ENCODE measurements around the gene ELL2. TPM values are rescaled to one million over a fixed set of nuclear protein-coding genes. Genes with fewer than 3 reads are reported as not detected.

ELL2 gene
- polyA plus RNA-seq, 1 experiment = 58.9 TPM

DNA sequence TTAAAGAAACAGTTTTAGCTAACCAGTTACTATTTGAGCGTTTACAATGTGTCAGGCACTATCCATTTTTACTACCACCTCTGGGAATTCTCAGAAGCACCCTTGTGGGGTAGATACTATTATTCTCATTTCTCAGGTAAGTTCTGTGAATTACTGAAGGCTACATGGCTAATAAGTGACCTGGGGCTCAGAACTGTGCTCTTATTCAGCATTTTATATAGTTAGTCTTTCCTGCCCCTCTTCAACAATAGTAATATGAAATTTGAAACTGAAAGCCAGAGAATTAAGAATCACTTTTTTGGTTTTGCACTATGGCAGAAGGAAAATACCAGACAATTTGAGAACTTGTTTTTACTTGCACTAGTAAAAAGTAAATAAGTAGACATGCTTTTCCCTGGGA lies 11.8 kb downstream of the ELL2 start:
- no peak for DNase-seq (ENCODE audit: low read depth)
- CTCF ChIA-PET = interaction anchor here (0.6 to 0.8 kb wide), 2 partner anchors 38 to 73 kb away, joined by 3 read pairs; no protein-coding TSS in a partner anchor
- Histone ChIP-seq H3K36me3 (ENCODE audit: control insufficient read depth, insufficient read depth, low read length) (peaks cover 4% of the 10 kb centered on the region), H3K27me3 (ENCODE audit: control insufficient read depth, insufficient read depth, low read length) (no peaks in the 10 kb centered on the region), H3K4me3 (ENCODE audit: low read depth, low read length) (no peak overlapping the region)
- no peak for TF ChIP-seq CTCF (IDR thresholded peaks at IDR 0.05; ENCODE audit: insufficient read depth, low read depth, low read length)
- POLR2A ChIA-PET = no interaction called here

GRCh38 chr5:95948631-95949030 lies 13.0 kb downstream of the ELL2 start:
- ChIA-PET POLR2A (interaction anchor here (0.6 to 0.7 kb wide), 2 partner anchors 17 to 82 kb away, joined by 3 to 9 read pairs; no protein-coding TSS in a partner anchor), CTCF (interaction anchor here (0.8 to 1.1 kb wide), 3 partner anchors 11 to 392 kb away, joined by 3 to 5 read pairs (median 3); no protein-coding TSS in a partner anchor)
- H3K27me3 ChIP-seq (ENCODE audit: control insufficient read depth, insufficient read depth, low read length) = no peaks in the 10 kb centered on the region
- H3K4me3 ChIP-seq (ENCODE audit: low read depth, low read length) = no peak overlapping the region
- peaks cover 6% of the 10 kb centered on the region for H3K36me3 ChIP-seq (ENCODE audit: control insufficient read depth, insufficient read depth, low read length)
- TF ChIP-seq CTCF (IDR thresholded peaks at IDR 0.05; ENCODE audit: insufficient read depth, low read depth, low read length) = no peak
- no peak for DNase-seq (ENCODE audit: low read depth)

DNA sequence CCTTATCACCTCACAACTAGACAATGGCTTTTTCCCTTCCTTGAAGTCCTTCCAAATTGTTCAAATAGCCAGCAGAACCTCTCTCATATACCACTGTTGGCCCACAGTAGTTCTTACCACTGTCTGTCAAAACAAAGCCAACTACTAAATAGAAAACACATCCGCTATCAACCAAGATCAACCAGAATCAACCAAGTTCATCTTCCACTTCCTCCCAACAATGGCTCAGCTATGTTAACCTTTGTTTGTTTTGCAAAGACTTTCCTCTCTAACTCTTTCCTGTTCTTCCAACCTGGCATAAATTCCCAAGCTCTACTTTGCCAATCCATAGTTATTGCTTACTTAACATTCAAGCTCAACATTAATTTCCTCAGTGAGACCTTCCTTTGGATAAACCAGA lies 15.2 kb downstream of the ELL2 start:
- ChIA-PET CTCF (no interaction called here), POLR2A (interaction anchor here (0.6 to 0.7 kb wide), 2 partner anchors 14 to 74 kb away, joined by 3 to 7 read pairs; no protein-coding TSS in a partner anchor)
- DNase-seq (ENCODE audit: low read depth) = no peak
- TF ChIP-seq CTCF (IDR thresholded peaks at IDR 0.05; ENCODE audit: insufficient read depth, low read depth, low read length) = no peak
- H3K36me3 ChIP-seq (ENCODE audit: control insufficient read depth, insufficient read depth, low read length) = peaks cover 5% of the 10 kb centered on the region; the same call in 1 of the 2 replicates
- no peaks in the 10 kb centered on the region for H3K27me3 ChIP-seq (ENCODE audit: control insufficient read depth, insufficient read depth, low read length)
- no peak overlapping the region for H3K4me3 ChIP-seq (ENCODE audit: low read depth, low read length)

GRCh38 chr5:95942968-95943367 lies 18.7 kb downstream of the ELL2 start:
- TF ChIP-seq CTCF (IDR thresholded peaks at IDR 0.05; ENCODE audit: insufficient read depth, low read depth, low read length) = no peak
- H3K36me3 ChIP-seq (ENCODE audit: control insufficient read depth, insufficient read depth, low read length) = peaks cover 6% of the 10 kb centered on the region
- no peak overlapping the region for H3K4me3 ChIP-seq (ENCODE audit: low read depth, low read length)
- no peak for DNase-seq (ENCODE audit: low read depth)
- no peaks in the 10 kb centered on the region for H3K27me3 ChIP-seq (ENCODE audit: control insufficient read depth, insufficient read depth, low read length)
- POLR2A ChIA-PET = interaction anchor here (0.9 kb wide), 1 partner anchor 216 kb away, joined by 3 read pairs; no protein-coding TSS in a partner anchor
- CTCF ChIA-PET = interaction anchor here (1.1 kb wide), 1 partner anchor 9 kb away, joined by 4 read pairs; no protein-coding TSS in a partner anchor

- POLR2A ChIA-PET = interaction anchor here (0.7 kb wide), 1 partner anchor 9 kb away, joined by 3 read pairs; no protein-coding TSS in a partner anchor
- DNase-seq (ENCODE audit: low read depth) = no peak
- Histone ChIP-seq H3K36me3 (ENCODE audit: control insufficient read depth, insufficient read depth, low read length) (peaks cover 6% of the 10 kb centered on the region), H3K4me3 (ENCODE audit: low read depth, low read length) (no peak overlapping the region), H3K27me3 (ENCODE audit: control insufficient read depth, insufficient read depth, low read length) (no peaks in the 10 kb centered on the region)
- no peak for TF ChIP-seq CTCF (IDR thresholded peaks at IDR 0.05; ENCODE audit: insufficient read depth, low read depth, low read length)
- CTCF ChIA-PET = no interaction called here
Measured at GRCh38 chr5:95942414-95942813, 19.2 kb downstream of the ELL2 start.

Data from BJ (cell line).